PC-3 (cell line): Measurements from ENCODE around the gene AHCYL1.
"Not testable (repeated sequence)": the region's sequence is repeated elsewhere in the genome, so short reads cannot be mapped to it uniquely, and the experiment has no call there.

Experiments
- EZH2 ChIP-seq: fragments of 300-600 bp; sonication (generic); IDR thresholded peaks from one replicate; pipeline ENCODE4 v1.6.1; 2017; ENCODE audit warnings: antibody characterized with exemption, mild to moderate bottlenecking, low read length; ENCODE audit not compliant: unreplicated experiment
- EZH2phosphoT487 ChIP-seq: fragments of 300-600 bp; sonication (generic); IDR thresholded peaks from 2 replicates; pipeline ENCODE4 v1.6.1; 2018; ENCODE audit warnings: mild to moderate bottlenecking, antibody characterized with exemption, low read length, borderline replicate concordance
- TF ChIP-seq, protein P1 (sequence below): fragments of 300-600 bp; sonication (generic); conservative IDR thresholded peaks from 2 replicates; pipeline ENCODE4 v1.5.1; 2017; ENCODE audit warnings: antibody characterized with exemption, low read depth, mild to moderate bottlenecking, low read length

DNA sequence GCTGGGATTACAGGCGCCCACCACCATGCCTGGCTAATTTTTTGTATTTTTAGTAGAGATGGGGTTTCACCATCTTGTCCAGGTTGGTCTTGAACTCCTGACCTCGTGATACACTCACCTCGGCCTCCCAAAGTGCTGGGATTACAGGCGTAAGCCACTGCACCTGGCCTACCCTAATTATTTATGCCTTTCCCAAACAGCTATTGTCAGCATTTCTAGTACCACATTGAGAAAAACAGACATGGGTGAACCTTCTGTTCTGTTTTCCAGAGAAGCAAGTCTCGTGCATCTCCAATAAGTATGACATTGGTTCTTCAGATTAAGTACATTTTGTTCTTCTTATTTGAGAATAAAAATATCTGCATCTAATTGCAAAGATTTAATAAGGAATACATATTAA, 33.1 kb upstream of the AHCYL1 start:
- TF ChIP-seq, protein P1, sequence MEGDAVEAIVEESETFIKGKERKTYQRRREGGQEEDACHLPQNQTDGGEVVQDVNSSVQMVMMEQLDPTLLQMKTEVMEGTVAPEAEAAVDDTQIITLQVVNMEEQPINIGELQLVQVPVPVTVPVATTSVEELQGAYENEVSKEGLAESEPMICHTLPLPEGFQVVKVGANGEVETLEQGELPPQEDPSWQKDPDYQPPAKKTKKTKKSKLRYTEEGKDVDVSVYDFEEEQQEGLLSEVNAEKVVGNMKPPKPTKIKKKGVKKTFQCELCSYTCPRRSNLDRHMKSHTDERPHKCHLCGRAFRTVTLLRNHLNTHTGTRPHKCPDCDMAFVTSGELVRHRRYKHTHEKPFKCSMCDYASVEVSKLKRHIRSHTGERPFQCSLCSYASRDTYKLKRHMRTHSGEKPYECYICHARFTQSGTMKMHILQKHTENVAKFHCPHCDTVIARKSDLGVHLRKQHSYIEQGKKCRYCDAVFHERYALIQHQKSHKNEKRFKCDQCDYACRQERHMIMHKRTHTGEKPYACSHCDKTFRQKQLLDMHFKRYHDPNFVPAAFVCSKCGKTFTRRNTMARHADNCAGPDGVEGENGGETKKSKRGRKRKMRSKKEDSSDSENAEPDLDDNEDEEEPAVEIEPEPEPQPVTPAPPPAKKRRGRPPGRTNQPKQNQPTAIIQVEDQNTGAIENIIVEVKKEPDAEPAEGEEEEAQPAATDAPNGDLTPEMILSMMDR = not testable (repeated sequence)
- TF ChIP-seq EZH2, EZH2phosphoT487: not testable (repeated sequence)
